Stimulated activated CD8-positive, alpha-beta memory T cell treated with anti-CD3 and anti-CD28 coated beads, Interleukin-4, amount 100 ng/mL, for 1 hour (primary cell): ENCODE data around the gene P3H2.

Experiments
- DNase-seq, 2 donors: peaks; one replicate each; pipeline ENCODE4 v3.0.0-alpha.2; 2020; ENCODE audit warnings: low read depth in 2 of 2, low spot score in 1 of 2

Gene P3H2

GRCh38 chr3:190018460-190018859, 102.2 kb downstream of the P3H2 start:
- no peak for DNase-seq

GRCh38 chr3:190017521-190018288, 103.0 kb downstream of the P3H2 start:
- DNase-seq = no peak

- DNase-seq = no peak
Measured at GRCh38 chr3:190016966-190017365, 103.7 kb downstream of the P3H2 start.

- DNase-seq = no peak
Measured at GRCh38 chr3:190014940-190015339, 105.8 kb downstream of the P3H2 start.

- no peak for DNase-seq
Measured at GRCh38 chr3:190013943-190014924, 106.5 kb downstream of the P3H2 start.

GRCh38 chr3:190012784-190013183, 107.9 kb downstream of the P3H2 start:
- DNase-seq = no peak

GRCh38 chr3:190012314-190012782, 108.3 kb downstream of the P3H2 start:
- DNase-seq = no peak

GRCh38 chr3:190010486-190010885, 110.2 kb downstream of the P3H2 start:
- DNase-seq = no peak

GRCh38 chr3:190009614-190010013, 111.1 kb downstream of the P3H2 start:
- no peak for DNase-seq

GRCh38 chr3:190008432-190008831, 112.3 kb downstream of the P3H2 start:
- DNase-seq = no peak

GRCh38 chr3:190005343-190006113, 115.2 kb downstream of the P3H2 start:
- DNase-seq = no peak

- no peak for DNase-seq
Measured at GRCh38 chr3:190004656-190005055, 116.0 kb downstream of the P3H2 start.

GRCh38 chr3:190003681-190004123, 117.0 kb downstream of the P3H2 start:
- DNase-seq = no peak

- no peak for DNase-seq
Measured at GRCh38 chr3:190003068-190003467, 117.6 kb downstream of the P3H2 start.

- no peak for DNase-seq
Measured at GRCh38 chr3:190001426-190001825, 119.3 kb downstream of the P3H2 start.

- DNase-seq = no peak
Measured at GRCh38 chr3:190000861-190001196, 119.9 kb downstream of the P3H2 start.

GRCh38 chr3:190000187-190000860, 120.4 kb downstream of the P3H2 start:
- no peak for DNase-seq

- no peak for DNase-seq
Measured at GRCh38 chr3:189999718-190000117, 121.0 kb downstream of the P3H2 start.

GRCh38 chr3:189995129-189995528, 125.6 kb downstream of the P3H2 start:
- no peak for DNase-seq

- DNase-seq = no peak
Measured at GRCh38 chr3:189990826-189991225, 129.9 kb downstream of the P3H2 start.

GRCh38 chr3:189988854-189989253, 131.8 kb downstream of the P3H2 start:
- DNase-seq = no peak
